Measurements from ENCODE around the gene ZNF571. TPM values are rescaled to one million over a fixed set of nuclear protein-coding genes. Genes with fewer than 3 reads are reported as not detected.

ZNF571 gene
- total RNA-seq (2014; rRNA removed; shearing (Covaris generic); ENCODE audit: low replicate concordance) = 7.4 and 10.7 TPM in 2 replicates

GRCh38 chr19:37594304-37594981 lies at the start of gene ZNF571, which contains the start of gene ZNF540:
Gene ZNF571, minus strand, starts transcription at chr19:37594792. Its CDS starts 8,116 bp downstream, at chr19:37586676.
Gene ZNF540, plus strand, starts transcription at chr19:37594876. Its CDS starts 3,572 bp downstream, at chr19:37598448.
- Histone ChIP-seq H4K20me1 (ENCODE audit: insufficient read depth, low read depth, low read length) (no peaks in the 10 kb centered on the region), H3K4me3 (ENCODE audit: low read length) (peak within 1 kb of the TSS; percentile 97), H3K4me1 (ENCODE audit: low read length) (peaks cover 12% of the 10 kb centered on the region), H3K4me2 (ENCODE audit: low read depth, low read length, poor library complexity, severe bottlenecking) (peak within 1 kb of the TSS; percentile 86), H3K9ac (ENCODE audit: low read length) (peak within 1 kb of the TSS; percentile 85), H3K9me2 (replicated peaks; ENCODE audit: insufficient read depth, low read length) (no peaks in the 10 kb centered on the region), H3K36me3 (ENCODE audit: insufficient read depth, low read length) (peaks cover 15% of the 10 kb centered on the region), H3K9me3 (ENCODE audit: low read length) (peaks cover 4% of the 10 kb centered on the region; the same call in 1 of the 2 replicates), H3K27me3 (ENCODE audit: low read length) (no peaks in the 10 kb centered on the region), H2AFZ (ENCODE audit: low read length) (peak within 1 kb of the TSS; percentile 98), H3K27ac (ENCODE audit: low read length) (peak within 1 kb of the TSS; percentile 66), H3K79me2 (ENCODE audit: low read length) (peaks cover 13% of the 10 kb centered on the region)
- peak; percentile 98 for DNase-seq

DNA sequence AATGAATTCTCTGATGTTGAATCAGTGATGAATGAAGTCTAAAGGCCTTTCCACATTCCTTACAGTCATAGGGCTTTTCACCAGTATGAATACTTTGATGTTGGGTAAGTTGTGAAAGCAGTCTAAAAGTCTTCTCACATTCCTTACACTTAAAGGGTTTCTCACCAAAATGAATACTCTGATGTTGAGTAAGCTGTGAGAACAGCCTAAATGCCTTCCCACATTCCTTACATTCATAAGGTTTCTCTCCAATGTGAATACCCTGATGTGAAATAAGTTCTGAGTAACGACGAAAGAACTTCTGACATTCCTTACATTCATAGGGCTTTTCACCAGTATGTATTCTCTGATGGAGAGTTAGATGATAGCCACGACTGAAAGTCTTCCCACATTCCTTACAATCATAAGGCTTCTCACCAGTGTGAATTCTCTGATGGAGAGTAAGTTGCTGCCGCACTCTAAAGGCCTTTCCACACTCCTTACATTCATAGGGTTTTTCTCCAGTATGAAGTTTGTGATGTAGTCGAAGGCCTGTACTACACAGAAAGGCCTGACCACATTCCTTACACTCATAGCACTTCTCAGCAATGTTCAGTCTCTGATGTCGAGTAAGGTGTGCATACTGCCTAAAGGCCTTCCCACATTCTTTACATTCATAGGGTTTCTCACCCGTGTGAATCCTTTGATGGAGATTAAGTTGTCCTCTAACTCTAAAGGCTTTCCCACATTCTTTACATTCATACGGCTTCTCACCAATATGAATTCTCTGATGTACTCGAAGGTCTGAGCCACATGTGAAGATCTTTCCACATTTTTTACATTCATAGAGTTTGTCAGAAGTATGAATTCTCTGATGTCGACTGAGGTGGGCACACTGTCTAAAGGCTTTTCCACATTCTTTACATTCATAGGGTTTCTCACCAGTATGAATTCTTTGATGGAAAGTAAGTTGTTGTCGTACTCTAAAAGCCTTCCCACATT lies 40.8 kb upstream of the ZNF571 start:
- Histone ChIP-seq H4K20me1 (ENCODE audit: insufficient read depth, low read depth, low read length) (no peaks in the 10 kb centered on the region), H3K36me3 (ENCODE audit: insufficient read depth, low read length) (peaks cover 59% of the 10 kb centered on the region), H3K9me3 (ENCODE audit: low read length) (peaks cover 59% of the 10 kb centered on the region), H3K9me2 (replicated peaks; ENCODE audit: insufficient read depth, low read length) (no peaks in the 10 kb centered on the region), H3K27me3 (ENCODE audit: low read length) (no peaks in the 10 kb centered on the region), H3K79me2 (ENCODE audit: low read length) (0 out of 2 replicates have a peak, but pooled peaks cover 6% of the 10 kb centered on the region), H2AFZ (ENCODE audit: low read length) (no peak overlapping the region), H3K27ac (ENCODE audit: low read length) (no peak overlapping the region), H3K4me2 (ENCODE audit: low read depth, low read length, poor library complexity, severe bottlenecking) (no peak overlapping the region), H3K4me3 (ENCODE audit: low read length) (no peak overlapping the region), H3K4me1 (ENCODE audit: low read length) (no peaks in the 10 kb centered on the region), H3K9ac (ENCODE audit: low read length) (no peak overlapping the region)
- DNase-seq = no peak

DNA sequence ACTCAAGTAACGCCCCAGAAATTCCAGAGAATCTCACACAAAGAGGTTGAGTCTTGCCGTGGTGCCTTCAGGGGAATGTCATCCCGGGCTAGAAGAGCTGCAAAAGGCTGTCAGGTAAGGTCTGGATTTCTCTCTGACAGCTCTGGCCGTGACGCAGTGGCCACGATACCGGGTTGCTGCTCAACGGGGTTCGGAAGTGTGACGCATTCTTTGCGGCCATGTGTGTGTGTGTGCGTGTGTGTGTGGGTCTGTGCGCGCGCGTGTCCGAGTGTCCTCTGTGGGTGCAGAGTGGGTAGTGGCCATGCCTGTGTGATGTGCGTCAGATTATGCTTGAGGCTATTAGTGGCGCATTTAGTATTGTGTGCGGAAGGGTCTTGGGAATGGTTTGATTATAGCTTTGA lies 390 bp upstream of the ZNF571 start:
- peak overlapping the region; percentile 97 for H3K4me3 ChIP-seq (ENCODE audit: low read length)
- H3K4me2 ChIP-seq (ENCODE audit: low read depth, low read length, poor library complexity, severe bottlenecking) = peak overlapping the region; percentile 86
- no peaks in the 10 kb centered on the region for H3K9me2 ChIP-seq (replicated peaks; ENCODE audit: insufficient read depth, low read length)
- no peaks in the 10 kb centered on the region for H4K20me1 ChIP-seq (ENCODE audit: insufficient read depth, low read depth, low read length)
- peaks cover 12% of the 10 kb centered on the region for H3K4me1 ChIP-seq (ENCODE audit: low read length)
- H3K9me3 ChIP-seq (ENCODE audit: low read length) = peaks cover 4% of the 10 kb centered on the region; the same call in 1 of the 2 replicates
- peak overlapping the region; percentile 98 for H2AFZ ChIP-seq (ENCODE audit: low read length)
- peak; percentile 83 for DNase-seq
- peak overlapping the region; percentile 85 for H3K9ac ChIP-seq (ENCODE audit: low read length)
- peaks cover 21% of the 10 kb centered on the region for H3K36me3 ChIP-seq (ENCODE audit: insufficient read depth, low read length)
- no peak overlapping the region for H3K27ac ChIP-seq (ENCODE audit: low read length)
- peaks cover 13% of the 10 kb centered on the region for H3K79me2 ChIP-seq (ENCODE audit: low read length)
- H3K27me3 ChIP-seq (ENCODE audit: low read length) = no peaks in the 10 kb centered on the region

DNA sequence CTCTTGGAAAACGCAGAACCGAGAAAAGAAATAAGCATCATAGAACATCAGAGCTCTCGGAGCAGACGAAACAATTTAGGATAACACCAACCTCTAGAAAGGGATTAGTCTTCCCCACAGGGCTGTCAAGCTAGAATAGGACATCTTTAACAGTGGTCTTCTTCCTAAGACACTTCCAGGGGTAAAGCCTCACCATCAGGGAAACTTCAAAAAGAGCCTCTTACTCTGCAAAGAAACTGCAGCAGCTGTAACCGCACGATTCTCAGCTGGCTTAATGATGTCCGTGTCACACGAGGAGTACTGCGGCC lies 642 bp downstream of the ZNF571 start:
- Histone ChIP-seq H4K20me1 (ENCODE audit: insufficient read depth, low read depth, low read length) (no peaks in the 10 kb centered on the region), H3K4me1 (ENCODE audit: low read length) (peaks cover 12% of the 10 kb centered on the region), H3K9me3 (ENCODE audit: low read length) (peaks cover 4% of the 10 kb centered on the region; the same call in 1 of the 2 replicates), H3K4me2 (ENCODE audit: low read depth, low read length, poor library complexity, severe bottlenecking) (peak overlapping the region; percentile 86), H3K27me3 (ENCODE audit: low read length) (no peaks in the 10 kb centered on the region), H3K9ac (ENCODE audit: low read length) (peak overlapping the region; percentile 85), H3K79me2 (ENCODE audit: low read length) (peaks cover 13% of the 10 kb centered on the region), H3K9me2 (replicated peaks; ENCODE audit: insufficient read depth, low read length) (no peaks in the 10 kb centered on the region), H2AFZ (ENCODE audit: low read length) (peak overlapping the region; percentile 69), H3K36me3 (ENCODE audit: insufficient read depth, low read length) (peaks cover 13% of the 10 kb centered on the region), H3K27ac (ENCODE audit: low read length) (peak overlapping the region; percentile 66), H3K4me3 (ENCODE audit: low read length) (peak overlapping the region; percentile 97)
- DNase-seq = no peak

GRCh38 chr19:37583340-37583739 lies 11.3 kb downstream of the ZNF571 start:
- no peak overlapping the region for H2AFZ ChIP-seq (ENCODE audit: low read length)
- H4K20me1 ChIP-seq (ENCODE audit: insufficient read depth, low read depth, low read length) = no peaks in the 10 kb centered on the region
- DNase-seq = no peak
- no peak overlapping the region for H3K4me2 ChIP-seq (ENCODE audit: low read depth, low read length, poor library complexity, severe bottlenecking)
- H3K27ac ChIP-seq (ENCODE audit: low read length) = no peak overlapping the region
- H3K79me2 ChIP-seq (ENCODE audit: low read length) = peaks cover 16% of the 10 kb centered on the region
- H3K4me1 ChIP-seq (ENCODE audit: low read length) = no peaks in the 10 kb centered on the region
- no peak overlapping the region for H3K9ac ChIP-seq (ENCODE audit: low read length)
- H3K9me2 ChIP-seq (replicated peaks; ENCODE audit: insufficient read depth, low read length) = no peaks in the 10 kb centered on the region
- no peaks in the 10 kb centered on the region for H3K27me3 ChIP-seq (ENCODE audit: low read length)
- H3K9me3 ChIP-seq (ENCODE audit: low read length) = peaks cover 47% of the 10 kb centered on the region
- H3K4me3 ChIP-seq (ENCODE audit: low read length) = no peak overlapping the region
- H3K36me3 ChIP-seq (ENCODE audit: insufficient read depth, low read length) = peaks cover 87% of the 10 kb centered on the region

GRCh38 chr19:37572203-37572602 lies 22.4 kb downstream of the ZNF571 start:
- H2AFZ ChIP-seq (ENCODE audit: low read length) = no peak overlapping the region
- no peaks in the 10 kb centered on the region for H3K27me3 ChIP-seq (ENCODE audit: low read length)
- no peak overlapping the region for H3K9ac ChIP-seq (ENCODE audit: low read length)
- no peak overlapping the region for H3K4me2 ChIP-seq (ENCODE audit: low read depth, low read length, poor library complexity, severe bottlenecking)
- H3K4me3 ChIP-seq (ENCODE audit: low read length) = no peak overlapping the region
- no peak overlapping the region for H3K27ac ChIP-seq (ENCODE audit: low read length)
- H3K79me2 ChIP-seq (ENCODE audit: low read length) = 0 out of 2 replicates have a peak, but pooled peaks cover 3% of the 10 kb centered on the region
- no peaks in the 10 kb centered on the region for H3K4me1 ChIP-seq (ENCODE audit: low read length)
- peaks cover 56% of the 10 kb centered on the region for H3K9me3 ChIP-seq (ENCODE audit: low read length)
- H3K36me3 ChIP-seq (ENCODE audit: insufficient read depth, low read length) = peaks cover 38% of the 10 kb centered on the region
- no peaks in the 10 kb centered on the region for H3K9me2 ChIP-seq (replicated peaks; ENCODE audit: insufficient read depth, low read length)
- no peak for DNase-seq
- no peaks in the 10 kb centered on the region for H4K20me1 ChIP-seq (ENCODE audit: insufficient read depth, low read depth, low read length)

DNA sequence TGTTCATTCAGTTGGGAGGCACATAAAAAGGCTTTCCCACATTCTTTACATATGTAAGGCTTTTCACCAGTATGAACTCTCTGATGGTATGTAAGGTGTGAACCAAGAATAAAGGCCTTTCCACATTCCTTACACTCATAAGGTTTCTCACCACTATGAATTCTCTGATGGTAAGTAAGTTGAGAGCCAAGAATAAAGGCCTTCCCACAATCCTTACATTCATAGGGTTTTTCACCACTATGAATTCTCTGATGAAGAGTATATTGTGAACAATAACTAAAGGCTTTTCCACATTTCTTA lies 29.3 kb downstream of the ZNF571 start:
- Histone ChIP-seq H3K9me2 (replicated peaks; ENCODE audit: insufficient read depth, low read length) (no peaks in the 10 kb centered on the region), H3K4me1 (ENCODE audit: low read length) (no peaks in the 10 kb centered on the region), H3K4me2 (ENCODE audit: low read depth, low read length, poor library complexity, severe bottlenecking) (no peak overlapping the region), H3K9ac (ENCODE audit: low read length) (no peak overlapping the region), H4K20me1 (ENCODE audit: insufficient read depth, low read depth, low read length) (no peaks in the 10 kb centered on the region), H3K79me2 (ENCODE audit: low read length) (0 out of 2 replicates have a peak, but pooled peaks cover 3% of the 10 kb centered on the region), H3K9me3 (ENCODE audit: low read length) (peaks cover 67% of the 10 kb centered on the region), H3K27me3 (ENCODE audit: low read length) (no peaks in the 10 kb centered on the region), H3K36me3 (ENCODE audit: insufficient read depth, low read length) (peaks cover 38% of the 10 kb centered on the region), H2AFZ (ENCODE audit: low read length) (no peak overlapping the region), H3K4me3 (ENCODE audit: low read length) (no peak overlapping the region), H3K27ac (ENCODE audit: low read length) (no peak overlapping the region)
- DNase-seq = no peak

Data from Karpas-422 (cell line).